Skeletal muscle tissue (tissue), 4 donors: ENCODE results near the gene TMEM52B. TPM values are rescaled to one million over a fixed set of nuclear protein-coding genes. Genes with fewer than 3 reads are reported as not detected.

Experiments
- H3K27ac ChIP-seq: one replicate; pipeline ENCODE4 v1.7.0; 2013; ENCODE audit warnings: mild to moderate bottlenecking, low read depth, low read length, inconsistent platforms
- H3K27me3 ChIP-seq, 3 donors: one replicate each; pipeline ENCODE4 v1.7.0; 2013; ENCODE audit warnings: low read length in 3 of 3; ENCODE audit not compliant: control insufficient read depth in 3 of 3, insufficient read depth in 3 of 3
- H3K36me3 ChIP-seq, 3 donors: one replicate each; pipeline ENCODE4 v1.7.0; 2013; ENCODE audit warnings: low read length in 3 of 3; ENCODE audit not compliant: control insufficient read depth in 3 of 3, insufficient read depth in 3 of 3
- H3K4me1 ChIP-seq, 3 donors: one replicate each; pipeline ENCODE4 v1.7.0; 2013; ENCODE audit warnings: low read length in 3 of 3, mild to moderate bottlenecking in 3 of 3; ENCODE audit not compliant: control insufficient read depth in 3 of 3, insufficient read depth in 3 of 3
- H3K4me3 ChIP-seq, 3 donors: one replicate each; pipeline ENCODE4 v1.7.0; 2013; ENCODE audit warnings: low read length in 3 of 3
- H3K9ac ChIP-seq, 3 donors: one replicate each; pipeline ENCODE4 v1.7.0; 2013; ENCODE audit warnings: low read length in 3 of 3, mild to moderate bottlenecking in 3 of 3, moderate library complexity in 2 of 3, low read depth in 1 of 3
- H3K9me3 ChIP-seq, 3 donors: one replicate each; pipeline ENCODE4 v1.7.0; 2013; ENCODE audit warnings: low read length in 3 of 3; ENCODE audit not compliant: control insufficient read depth in 3 of 3
- total RNA-seq: library from RNA; depleted of rRNA; stranded (reverse); fragments of >200 nt; gene quantifications from one replicate; pipeline ENCODE4 v1.2.3, GENCODE V29; 2014
- donor health status: Osteomylitis.

TMEM52B gene
- total RNA-seq, 1 donor from 2014 or later = under 0.01 TPM

DNA sequence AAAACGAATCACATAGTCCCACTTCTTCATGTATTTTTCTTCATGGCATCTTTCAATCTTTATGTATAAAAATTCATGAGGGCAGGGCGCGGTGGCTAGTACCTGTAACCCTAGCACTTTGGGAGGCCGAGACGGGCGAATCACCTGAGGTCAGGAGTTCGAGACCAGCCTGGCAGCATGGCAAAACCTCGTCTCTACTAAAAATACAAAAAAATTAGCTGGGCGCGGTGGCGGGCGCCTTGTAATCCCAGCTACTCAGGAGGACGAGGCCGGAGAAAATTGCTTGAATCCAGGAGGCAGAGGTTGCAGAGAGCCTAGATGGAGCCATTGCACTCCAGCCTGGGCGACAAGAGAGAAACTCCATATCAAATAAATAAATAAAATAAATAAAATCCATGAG is 31.4 kb downstream of the TMEM52B start:
- Histone ChIP-seq H3K4me3 (no peak overlapping the region), H3K9ac (no peak overlapping the region), H3K27ac (no peak overlapping the region), H3K27me3 (no peaks in the 10 kb centered on the region), H3K36me3 (peaks cover 0 to 3% (median 0%) of the 10 kb centered on the region in 3 donors), H3K4me1 (peaks cover 0 to 10% (median 7%) of the 10 kb centered on the region in 3 donors), H3K9me3 (no peaks in the 10 kb centered on the region)

GRCh38 chr12:10211101-10211939 is 32.5 kb downstream of the TMEM52B start:
- Histone ChIP-seq H3K4me1 (peaks cover 4 to 15% (median 12%) of the 10 kb centered on the region in 3 donors), H3K27me3 (no peaks in the 10 kb centered on the region), H3K36me3 (peaks cover 0 to 3% (median 0%) of the 10 kb centered on the region in 3 donors), H3K4me3 (no peak overlapping the region), H3K9ac (peak overlapping the region in 2 of 3 donors; percentile 35 to 38), H3K27ac (peak overlapping the region; percentile 100), H3K9me3 (no peaks in the 10 kb centered on the region)

- Histone ChIP-seq H3K27ac (peak overlapping the region; percentile 100), H3K4me3 (peak overlapping the region; percentile 85 to 98 (median 95)), H3K27me3 (no peaks in the 10 kb centered on the region), H3K9me3 (no peaks in the 10 kb centered on the region), H3K4me1 (peaks cover 5 to 15% (median 14%) of the 10 kb centered on the region in 3 donors), H3K36me3 (peaks cover 0 to 3% (median 0%) of the 10 kb centered on the region in 3 donors), H3K9ac (peak overlapping the region; percentile 97 to 99 (median 98))
These were observed 33.3 kb downstream of the TMEM52B start for GRCh38 chr12:10211940-10212738.

DNA sequence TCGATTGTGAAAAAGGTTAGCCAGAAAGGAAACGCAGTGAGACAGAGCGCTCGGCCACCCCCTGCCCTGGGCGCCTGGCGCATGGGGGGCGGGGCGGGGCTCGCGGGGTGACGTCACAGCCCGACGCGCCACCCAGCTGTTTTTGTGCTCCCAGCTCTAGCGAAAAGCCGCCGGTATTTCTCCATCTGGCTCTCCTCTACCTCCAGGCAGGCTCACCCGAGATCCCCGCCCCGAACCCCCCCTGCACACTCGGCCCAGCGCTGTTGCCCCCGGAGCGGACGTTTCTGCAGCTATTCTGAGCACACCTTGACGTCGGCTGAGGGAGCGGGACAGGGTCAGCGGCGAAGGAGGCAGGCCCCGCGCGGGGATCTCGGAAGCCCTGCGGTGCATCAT is 33.9 kb downstream of the TMEM52B start, which contains the start of gene GABARAPL1:
Gene GABARAPL1 (plus strand): TSS at position 139 of the 393 bp plus-strand sequence. CDS start 253 bp downstream, at position 392.
- Histone ChIP-seq H3K4me1 (peaks cover 8 to 19% (median 15%) of the 10 kb centered on the region in 3 donors), H3K27ac (peak within 1 kb of the TSS; percentile 100), H3K9ac (peak within 1 kb of the TSS; percentile 98 to 99 (median 99)), H3K4me3 (peak within 1 kb of the TSS; percentile 85 to 98 (median 95)), H3K36me3 (peaks cover 0 to 3% (median 0%) of the 10 kb centered on the region in 3 donors), H3K9me3 (no peaks in the 10 kb centered on the region), H3K27me3 (no peaks in the 10 kb centered on the region)

- Histone ChIP-seq H3K4me1 (peaks cover 8 to 19% (median 15%) of the 10 kb centered on the region in 3 donors), H3K27ac (peak overlapping the region; percentile 100), H3K4me3 (peak overlapping the region; percentile 85 to 98 (median 95)), H3K36me3 (peaks cover 3 to 5% (median 4%) of the 10 kb centered on the region in 3 donors), H3K9ac (peak overlapping the region; percentile 98 to 99 (median 99)), H3K27me3 (no peaks in the 10 kb centered on the region), H3K9me3 (no peaks in the 10 kb centered on the region)
These were observed 34.6 kb downstream of the TMEM52B start for GRCh38 chr12:10213168-10214135.

- H3K4me1 ChIP-seq = peaks cover 8 to 19% (median 15%) of the 10 kb centered on the region in 3 donors
- peak overlapping the region; percentile 100 for H3K27ac ChIP-seq
- H3K36me3 ChIP-seq = peaks cover 3 to 5% (median 4%) of the 10 kb centered on the region in 3 donors
- H3K9me3 ChIP-seq = no peaks in the 10 kb centered on the region
- no peaks in the 10 kb centered on the region for H3K27me3 ChIP-seq
- H3K4me3 ChIP-seq = peak overlapping the region; percentile 85 to 98 (median 95)
- H3K9ac ChIP-seq = peak overlapping the region; percentile 98 to 99 (median 99)
These were observed 35.5 kb downstream of the TMEM52B start for GRCh38 chr12:10214136-10214894.

DNA sequence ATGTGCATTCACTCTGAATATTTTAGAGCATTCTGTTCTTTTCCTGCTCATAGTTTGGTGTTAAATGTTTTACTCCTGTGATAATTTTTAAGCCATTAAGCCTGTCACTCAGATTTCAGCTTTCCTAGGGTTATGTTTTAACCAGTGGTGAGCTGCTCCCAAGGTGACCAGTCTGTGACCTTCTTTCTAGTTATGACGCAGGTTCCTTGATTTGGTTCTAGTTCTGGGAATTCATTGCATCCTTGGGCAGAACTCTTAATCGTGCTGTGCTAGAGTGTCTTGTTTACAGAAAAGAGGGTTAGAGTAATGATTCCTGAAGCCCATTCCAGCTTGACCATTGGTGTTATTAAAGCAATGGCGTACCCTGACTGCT is 36.0 kb downstream of the TMEM52B start:
- Histone ChIP-seq H3K27me3 (no peaks in the 10 kb centered on the region), H3K4me1 (peaks cover 10 to 22% (median 15%) of the 10 kb centered on the region in 3 donors), H3K36me3 (peaks cover 7 to 9% (median 7%) of the 10 kb centered on the region in 3 donors), H3K9ac (peak overlapping the region; percentile 98 to 99 (median 99)), H3K4me3 (peak overlapping the region; percentile 85 to 98 (median 95)), H3K27ac (peak overlapping the region; percentile 100), H3K9me3 (no peaks in the 10 kb centered on the region)

DNA sequence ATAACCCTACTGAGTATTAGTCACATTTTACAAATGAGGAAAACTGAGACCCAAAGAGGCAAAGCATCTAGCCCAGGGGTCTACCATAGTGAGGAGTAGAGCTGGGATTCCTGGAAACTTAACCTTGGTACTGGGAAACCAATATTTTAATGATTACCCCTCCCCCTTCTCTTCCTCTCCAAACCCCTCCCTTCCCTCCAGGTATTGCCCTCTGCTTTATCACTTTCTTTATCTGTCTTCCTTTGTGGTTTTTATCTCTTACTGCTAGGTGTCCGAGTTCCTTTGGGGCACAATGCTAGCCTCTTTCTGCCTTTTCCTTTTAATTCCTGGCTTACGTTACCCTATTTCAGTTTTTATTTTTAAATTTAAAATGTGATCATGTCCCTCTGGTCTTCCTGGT is 36.6 kb downstream of the TMEM52B start:
- H3K4me3 ChIP-seq = peak overlapping the region; percentile 85 to 98 (median 95)
- peaks cover 15 to 26% (median 15%) of the 10 kb centered on the region in 3 donors for H3K4me1 ChIP-seq
- H3K27me3 ChIP-seq = no peaks in the 10 kb centered on the region
- H3K36me3 ChIP-seq = peaks cover 12 to 13% (median 12%) of the 10 kb centered on the region in 3 donors
- peak overlapping the region; percentile 98 to 99 (median 99) for H3K9ac ChIP-seq
- peak overlapping the region; percentile 100 for H3K27ac ChIP-seq
- H3K9me3 ChIP-seq = no peaks in the 10 kb centered on the region
